Astrocyte (in vitro differentiated cells and primary cell): Measurements from ENCODE around the gene BCL11B. TPM values are rescaled to one million over a fixed set of nuclear protein-coding genes. Genes with fewer than 3 reads are reported as not detected.

Source experiments
- DNase-seq: peaks from one replicate; pipeline ENCODE4 v3.0.0-alpha.2; 2010; ENCODE audit warnings: low read depth
- FAIRE-seq: peaks from 2 replicates; lab custom pipeline; 2011; peaks lifted over from hg19 to GRCh38; lab: Jason Lieb, UNC
- H2AFZ ChIP-seq: 2 replicates; pipeline ENCODE4 v1.6.0; 2012; ENCODE audit warnings: low read depth, low read length, inconsistent platforms
- H3K27ac ChIP-seq: 2 replicates; pipeline ENCODE4 v1.5.1; 2011; ENCODE audit warnings: low read depth, low read length, inconsistent platforms
- H3K27me3 ChIP-seq: 2 replicates; pipeline ENCODE4 v1.6.0; 2011; ENCODE audit warnings: low read length, inconsistent platforms; ENCODE audit not compliant: insufficient read depth
- H3K36me3 ChIP-seq: 2 replicates; pipeline ENCODE4 v1.5.1; 2011; ENCODE audit warnings: low read length, inconsistent platforms; ENCODE audit not compliant: insufficient read depth
- H3K4me1 ChIP-seq: 2 replicates; pipeline ENCODE4 v1.5.1; 2011; ENCODE audit warnings: low read length, inconsistent platforms; ENCODE audit not compliant: insufficient read depth
- H3K4me2 ChIP-seq: 2 replicates; pipeline ENCODE4 v1.6.0; 2012; ENCODE audit warnings: low read length, inconsistent platforms
- H3K4me3 ChIP-seq: 2 replicates; pipeline ENCODE4 v1.5.1; 2011; ENCODE audit warnings: low read depth, mild to moderate bottlenecking, low read length, inconsistent platforms; ENCODE audit not compliant: insufficient read depth
- H3K79me2 ChIP-seq: 2 replicates; pipeline ENCODE4 v1.6.0; 2012; ENCODE audit warnings: mild to moderate bottlenecking, low read length, inconsistent platforms; ENCODE audit not compliant: insufficient read depth
- H3K9ac ChIP-seq: 2 replicates; pipeline ENCODE4 v1.6.0; 2012; ENCODE audit warnings: mild to moderate bottlenecking, low read length, inconsistent platforms
- H3K9me3 ChIP-seq: 2 replicates; pipeline ENCODE4 v1.5.1; 2012; ENCODE audit warnings: low read depth, mild to moderate bottlenecking, low read length, inconsistent platforms; ENCODE audit not compliant: insufficient read depth
- H4K20me1 ChIP-seq: 2 replicates; pipeline ENCODE4 v1.6.0; 2012; ENCODE audit warnings: low read length, inconsistent platforms; ENCODE audit not compliant: insufficient read depth
- H3K27ac Mint-ChIP-seq: one replicate; pipeline ENCODE4 v1.8.0; 2021; ENCODE audit warnings: mild to moderate bottlenecking, mixed read lengths; ENCODE audit not compliant: unreplicated experiment
- H3K27me3 Mint-ChIP-seq: one replicate; pipeline ENCODE4 v1.8.0; 2021; ENCODE audit warnings: low read depth, mixed read lengths; ENCODE audit not compliant: unreplicated experiment
- H3K36me3 Mint-ChIP-seq: one replicate; pipeline ENCODE4 v1.8.0; 2021; ENCODE audit warnings: low read depth, mixed read lengths; ENCODE audit not compliant: unreplicated experiment
- H3K4me1 Mint-ChIP-seq: one replicate; pipeline ENCODE4 v1.8.0; 2021; ENCODE audit warnings: low read depth, mixed read lengths; ENCODE audit not compliant: unreplicated experiment
- H3K4me3 Mint-ChIP-seq: one replicate; pipeline ENCODE4 v1.8.0; 2021; ENCODE audit warnings: mild to moderate bottlenecking, moderate library complexity, mixed read lengths; ENCODE audit not compliant: unreplicated experiment
- H3K9me3 Mint-ChIP-seq: one replicate; pipeline ENCODE4 v1.8.0; 2021; ENCODE audit warnings: mild to moderate bottlenecking, mixed read lengths; ENCODE audit not compliant: unreplicated experiment
- EZH2 ChIP-seq: IDR thresholded peaks from 2 replicates; pipeline ENCODE4 v1.6.1; 2012; ENCODE audit warnings: mild to moderate bottlenecking, low read length, inconsistent platforms; ENCODE audit not compliant: insufficient read depth
- total RNA-seq: library from RNA; stranded (reverse); gene quantifications from 2 replicates; pipeline ENCODE4 v1.2.1, GENCODE V29; 2021
- TF ChIP-seq, protein P1 (sequence below): IDR thresholded peaks from 2 replicates; pipeline ENCODE4 v1.5.1; 2011; ENCODE audit warnings: low read depth, mild to moderate bottlenecking, inconsistent platforms, low read length, moderate library complexity; ENCODE audit not compliant: insufficient read depth

BCL11B gene
- total RNA-seq, 1 donor from 2014 or later, result 1.1 TPM

DNA sequence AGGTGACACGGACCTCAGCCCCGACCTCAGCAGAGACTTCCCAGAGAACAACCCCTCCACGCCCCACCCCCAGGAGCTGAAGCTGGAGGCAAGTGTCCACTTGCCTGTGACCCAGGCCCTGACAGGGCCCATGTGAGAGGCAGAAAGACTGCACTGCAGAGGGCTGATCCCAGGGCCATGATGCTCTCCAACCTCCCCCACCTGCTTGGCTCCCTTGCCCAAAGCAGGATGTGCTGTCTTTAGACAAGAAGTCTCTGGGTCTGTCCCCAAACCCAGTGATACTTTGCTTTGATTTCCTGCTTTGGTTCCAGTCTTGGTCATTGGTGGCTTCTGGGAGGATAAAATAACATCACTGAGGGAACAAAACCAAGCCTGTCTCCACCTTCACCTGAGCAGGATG, 59.4 kb downstream of the BCL11B start:
- Mint-ChIP-seq H3K27ac (no peak overlapping the region), H3K4me1 (no peaks in the 10 kb centered on the region), H3K27me3 (peaks cover 43% of the 10 kb centered on the region), H3K9me3 (no peaks in the 10 kb centered on the region), H3K36me3 (no peaks in the 10 kb centered on the region), H3K4me3 (no peak overlapping the region)
- Histone ChIP-seq H3K36me3 (no peaks in the 10 kb centered on the region), H3K79me2 (no peaks in the 10 kb centered on the region), H3K4me3 (no peak overlapping the region), H2AFZ (no peak overlapping the region), H3K9me3 (no peaks in the 10 kb centered on the region), H3K4me1 (peaks cover 9% of the 10 kb centered on the region), H3K27ac (no peak overlapping the region), H3K9ac (no peak overlapping the region), H4K20me1 (peaks cover 10% of the 10 kb centered on the region), H3K27me3 (peaks cover 8% of the 10 kb centered on the region), H3K4me2 (no peak overlapping the region)
- FAIRE-seq (no peak), DNase-seq (no peak)
- no peak for TF ChIP-seq EZH2
- TF ChIP-seq, protein P1, sequence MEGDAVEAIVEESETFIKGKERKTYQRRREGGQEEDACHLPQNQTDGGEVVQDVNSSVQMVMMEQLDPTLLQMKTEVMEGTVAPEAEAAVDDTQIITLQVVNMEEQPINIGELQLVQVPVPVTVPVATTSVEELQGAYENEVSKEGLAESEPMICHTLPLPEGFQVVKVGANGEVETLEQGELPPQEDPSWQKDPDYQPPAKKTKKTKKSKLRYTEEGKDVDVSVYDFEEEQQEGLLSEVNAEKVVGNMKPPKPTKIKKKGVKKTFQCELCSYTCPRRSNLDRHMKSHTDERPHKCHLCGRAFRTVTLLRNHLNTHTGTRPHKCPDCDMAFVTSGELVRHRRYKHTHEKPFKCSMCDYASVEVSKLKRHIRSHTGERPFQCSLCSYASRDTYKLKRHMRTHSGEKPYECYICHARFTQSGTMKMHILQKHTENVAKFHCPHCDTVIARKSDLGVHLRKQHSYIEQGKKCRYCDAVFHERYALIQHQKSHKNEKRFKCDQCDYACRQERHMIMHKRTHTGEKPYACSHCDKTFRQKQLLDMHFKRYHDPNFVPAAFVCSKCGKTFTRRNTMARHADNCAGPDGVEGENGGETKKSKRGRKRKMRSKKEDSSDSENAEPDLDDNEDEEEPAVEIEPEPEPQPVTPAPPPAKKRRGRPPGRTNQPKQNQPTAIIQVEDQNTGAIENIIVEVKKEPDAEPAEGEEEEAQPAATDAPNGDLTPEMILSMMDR, result no peak

DNA sequence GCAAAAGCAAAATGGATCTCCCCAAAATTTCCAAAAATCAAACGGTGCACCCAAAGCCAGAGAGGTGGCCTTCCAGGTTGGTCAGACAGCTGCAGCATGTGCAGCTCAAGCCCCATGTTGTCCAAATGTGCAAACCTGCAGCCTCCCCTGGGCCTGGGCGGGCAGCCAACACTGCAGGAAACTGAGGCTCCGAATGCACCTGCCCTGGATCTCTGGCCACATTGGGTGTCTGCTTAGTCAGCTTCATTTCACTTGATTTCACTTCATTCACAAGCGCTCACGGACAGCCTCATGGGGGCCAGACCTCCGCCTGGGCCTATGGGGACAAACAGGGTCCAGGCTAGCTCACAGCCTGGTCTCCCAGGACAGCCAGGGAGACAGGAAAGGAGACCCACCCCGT, 59.8 kb downstream of the BCL11B start:
- Histone ChIP-seq H3K79me2 (no peaks in the 10 kb centered on the region), H4K20me1 (peaks cover 10% of the 10 kb centered on the region), H2AFZ (no peak overlapping the region), H3K36me3 (no peaks in the 10 kb centered on the region), H3K9ac (no peak overlapping the region), H3K4me2 (no peak overlapping the region), H3K27me3 (peaks cover 8% of the 10 kb centered on the region), H3K4me1 (peaks cover 9% of the 10 kb centered on the region), H3K9me3 (no peaks in the 10 kb centered on the region), H3K4me3 (no peak overlapping the region), H3K27ac (no peak overlapping the region)
- H3K36me3 Mint-ChIP-seq, result no peaks in the 10 kb centered on the region
- FAIRE-seq, result no peak
- H3K27me3 Mint-ChIP-seq, result peaks cover 43% of the 10 kb centered on the region
- H3K4me1 Mint-ChIP-seq, result no peaks in the 10 kb centered on the region
- no peak overlapping the region for H3K4me3 Mint-ChIP-seq
- H3K9me3 Mint-ChIP-seq, result no peaks in the 10 kb centered on the region
- H3K27ac Mint-ChIP-seq, result no peak overlapping the region
- no peak for DNase-seq
- TF ChIP-seq, protein P1, result no peak
- TF ChIP-seq EZH2, result no peak

DNA sequence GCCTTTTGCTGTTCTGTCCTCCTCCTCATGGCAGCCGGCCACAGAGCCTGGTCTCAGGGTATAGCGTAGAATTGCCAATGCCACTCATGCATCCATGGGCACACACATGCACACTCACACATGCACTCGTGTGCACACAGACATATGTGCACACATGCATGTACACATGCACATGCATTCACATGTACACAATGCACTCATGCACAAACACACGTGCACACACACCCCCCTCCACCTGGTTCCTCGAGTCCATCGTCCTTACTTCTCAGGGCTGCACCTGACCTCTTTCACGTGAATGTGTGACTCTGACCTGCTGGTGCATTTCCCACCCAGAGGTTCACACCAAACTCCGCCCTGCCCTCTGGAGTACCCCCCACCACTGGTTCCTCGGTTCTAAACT, 60.6 kb downstream of the BCL11B start:
- no peak for FAIRE-seq
- Histone ChIP-seq H3K36me3 (no peaks in the 10 kb centered on the region), H3K4me3 (no peak overlapping the region), H3K9ac (no peak overlapping the region), H3K79me2 (no peaks in the 10 kb centered on the region), H3K4me1 (peaks cover 9% of the 10 kb centered on the region), H3K27me3 (peaks cover 8% of the 10 kb centered on the region), H3K27ac (no peak overlapping the region), H3K4me2 (no peak overlapping the region), H3K9me3 (no peaks in the 10 kb centered on the region), H2AFZ (no peak overlapping the region), H4K20me1 (peaks cover 10% of the 10 kb centered on the region)
- no peak overlapping the region for H3K27ac Mint-ChIP-seq
- TF ChIP-seq EZH2, result no peak
- TF ChIP-seq, protein P1, result no peak
- no peaks in the 10 kb centered on the region for H3K36me3 Mint-ChIP-seq
- H3K9me3 Mint-ChIP-seq, result no peaks in the 10 kb centered on the region
- DNase-seq, result no peak
- H3K4me1 Mint-ChIP-seq, result no peaks in the 10 kb centered on the region
- no peak overlapping the region for H3K4me3 Mint-ChIP-seq
- peaks cover 43% of the 10 kb centered on the region for H3K27me3 Mint-ChIP-seq
